Amniotic stem cell (primary cell): ENCODE measurements around the gene TUT1.
"Not testable (repeated sequence)": the region's sequence is repeated elsewhere in the genome, so short reads cannot be mapped to it uniquely, and the experiment has no call there.

ENCODE experiments used
- DNase-seq: peaks from one replicate; lab custom pipeline; 2025; lab: John Stamatoyannopoulos, UW

TUT1 gene

GRCh38 chr11:62591448-62592145 lies at the start of gene TUT1:
Gene TUT1, minus strand, starts transcription at chr11:62591523. Its CDS starts 38 bp downstream, at chr11:62591485.
- DNase-seq: peak; percentile 98

GRCh38 chr11:62632492-62632891 lies 41.2 kb upstream of the TUT1 start:
- no peak for DNase-seq

- no peak for DNase-seq
These were observed 36.4 kb upstream of the TUT1 start for GRCh38 chr11:62627713-62628112.

- DNase-seq: no peak
These were observed 31.3 kb upstream of the TUT1 start for GRCh38 chr11:62622476-62623089.

- peak; percentile 92 for DNase-seq
These were observed 30.5 kb upstream of the TUT1 start, which contains the start of gene B3GAT3 for GRCh38 chr11:62621567-62622470. Gene B3GAT3, minus strand, starts transcription at chr11:62621986. Its CDS starts 39 bp downstream, at chr11:62621947.

- DNase-seq: no peak
These were observed 29.8 kb upstream of the TUT1 start for GRCh38 chr11:62621027-62621566.

GRCh38 chr11:62616957-62617356 lies 25.6 kb upstream of the TUT1 start:
- DNase-seq: not testable (repeated sequence)

- no peak for DNase-seq
These were observed 24.2 kb upstream of the TUT1 start for GRCh38 chr11:62615521-62615920.

GRCh38 chr11:62614275-62614674 lies 23.0 kb upstream of the TUT1 start:
- DNase-seq: no peak

GRCh38 chr11:62613291-62613778 lies 22.0 kb upstream of the TUT1 start:
- DNase-seq: no peak

- no peak for DNase-seq
These were observed 21.3 kb upstream of the TUT1 start, which contains the start of the genes EML3 and ROM1 for GRCh38 chr11:62612366-62613290. Gene EML3, minus strand, starts transcription at chr11:62612775. Its CDS starts 318 bp downstream, at chr11:62612457. Gene ROM1, plus strand, starts transcription at chr11:62613257. Its CDS starts 25 bp downstream, at chr11:62613282.

- DNase-seq: no peak
These were observed 20.5 kb upstream of the TUT1 start for GRCh38 chr11:62611705-62612365.

- no peak for DNase-seq
These were observed 19.7 kb upstream of the TUT1 start for GRCh38 chr11:62610814-62611704.

- DNase-seq: no peak
These were observed 19.1 kb upstream of the TUT1 start for GRCh38 chr11:62610403-62610802.

GRCh38 chr11:62608776-62609175 lies 17.5 kb upstream of the TUT1 start:
- no peak for DNase-seq

GRCh38 chr11:62607714-62608113 lies 16.4 kb upstream of the TUT1 start:
- no peak for DNase-seq

GRCh38 chr11:62605902-62606301 lies 14.6 kb upstream of the TUT1 start:
- no peak for DNase-seq

GRCh38 chr11:62605467-62605866 lies 14.1 kb upstream of the TUT1 start:
- DNase-seq: no peak

- no peak for DNase-seq
These were observed 13.3 kb upstream of the TUT1 start for GRCh38 chr11:62604460-62605120.
